Right hindlimb (tissue), 1 donor: ENCODE measurements around the gene CAMK4.
"Not testable (repeated sequence)": the region's sequence is repeated elsewhere in the genome, so short reads cannot be mapped to it uniquely, and the experiment has no call there.

Experiments
- DNase-seq: peaks from one replicate; pipeline ENCODE4 v3.0.0-alpha.2; 2018

CAMK4 gene

DNA sequence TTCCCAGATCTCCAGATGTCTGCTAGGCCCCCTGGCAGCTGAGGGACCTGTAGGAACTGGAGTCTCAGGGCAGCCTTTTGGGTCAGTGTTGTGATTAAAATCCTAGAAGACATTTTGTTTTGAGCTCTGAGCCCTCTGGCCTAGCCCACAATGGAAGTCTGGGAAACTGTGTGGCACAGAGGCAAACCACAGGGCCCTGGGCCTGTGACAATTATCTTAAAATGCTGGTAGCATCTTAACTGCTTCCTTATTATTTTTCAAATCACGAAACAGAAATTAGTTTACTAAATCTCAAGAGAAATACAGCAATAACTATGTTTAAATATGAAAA is 162.6 kb downstream of the CAMK4 start:
- DNase-seq, result no peak

DNA sequence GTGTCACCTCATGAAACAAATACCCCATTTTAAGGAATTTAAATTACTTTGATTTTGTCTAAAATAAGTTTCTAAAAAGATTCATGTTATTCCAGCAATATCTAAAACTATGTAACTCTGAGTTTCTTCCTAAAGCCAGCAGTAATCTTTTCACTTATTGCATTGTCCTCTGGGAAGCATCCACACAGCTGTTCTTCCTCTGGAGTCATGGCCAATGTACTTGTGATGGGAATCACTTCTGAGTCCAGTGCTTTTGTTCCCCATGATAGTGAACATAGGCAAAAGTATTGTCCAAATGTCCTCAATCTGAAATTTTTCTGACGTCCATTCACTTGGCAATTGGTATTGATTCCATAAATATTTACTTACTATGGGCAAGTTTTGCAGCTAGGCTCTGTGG is 163.2 kb downstream of the CAMK4 start:
- no peak for DNase-seq

DNA sequence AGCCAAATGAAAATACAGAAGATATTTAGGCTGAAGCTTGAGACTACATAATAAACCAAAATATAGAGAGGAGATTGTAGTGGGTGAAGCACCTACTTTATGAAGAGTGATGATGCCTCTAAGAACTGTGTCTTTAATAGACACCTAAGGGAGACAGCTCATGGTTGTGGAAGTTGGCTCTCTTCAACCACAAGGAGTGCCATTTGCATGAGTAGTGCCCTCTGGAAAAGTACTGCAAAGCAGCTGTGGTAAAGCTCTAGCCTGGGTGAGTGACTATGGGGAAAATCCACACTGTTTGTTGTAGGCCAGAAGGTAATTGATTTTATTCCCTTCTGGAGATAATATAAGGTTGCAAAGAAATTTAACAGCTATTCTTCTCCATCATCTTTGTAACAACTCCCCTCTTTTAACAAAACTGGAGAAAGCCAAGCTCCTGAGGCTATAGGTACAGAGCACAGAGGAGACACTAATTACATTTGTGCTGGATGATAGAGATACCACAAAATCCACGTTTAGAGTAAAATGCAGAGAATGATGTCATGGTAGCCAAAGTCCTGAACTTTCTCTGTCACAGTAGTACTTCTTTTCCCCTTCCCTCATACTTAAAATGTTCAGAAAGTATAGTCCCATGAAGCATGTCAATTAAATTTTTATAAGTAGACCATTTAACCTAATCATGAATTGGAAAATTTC is 165.4 kb downstream of the CAMK4 start:
- DNase-seq, result no peak

DNA sequence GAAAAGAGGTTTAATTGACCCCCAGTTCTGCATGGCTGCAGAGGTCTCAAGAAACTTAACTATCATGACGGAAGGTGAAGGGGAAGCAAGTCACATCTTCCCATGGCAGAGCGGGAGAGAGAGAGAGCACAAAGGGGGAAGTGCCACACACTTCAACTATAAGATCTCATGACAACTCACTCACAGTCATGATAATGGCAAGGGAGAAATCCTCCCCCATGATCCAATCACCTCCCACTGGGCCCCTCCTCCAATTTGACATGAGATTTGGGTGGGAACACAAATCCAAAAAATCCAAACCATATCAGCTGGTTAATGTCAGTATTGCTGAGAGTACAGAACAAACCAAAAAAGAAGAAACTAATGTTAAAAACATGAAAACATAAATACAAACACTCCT is 168.0 kb downstream of the CAMK4 start:
- DNase-seq, result no peak

DNA sequence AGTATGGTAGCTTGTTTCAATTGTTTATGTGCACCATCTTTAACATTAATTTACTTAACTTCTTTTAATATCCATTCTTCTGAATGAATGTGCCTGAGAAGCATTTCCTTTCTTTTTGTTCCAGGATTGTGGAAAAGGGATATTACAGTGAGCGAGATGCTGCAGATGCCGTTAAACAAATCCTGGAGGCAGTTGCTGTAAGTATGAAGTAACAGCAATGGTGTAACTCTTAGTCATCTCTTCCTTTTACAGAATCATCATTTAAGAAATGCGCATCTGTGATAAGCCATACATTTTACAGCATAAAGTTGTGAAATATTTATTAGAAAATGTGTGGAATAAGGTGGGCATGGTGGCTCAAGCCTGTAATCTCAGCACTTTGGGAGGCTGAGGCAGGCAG is 170.4 kb downstream of the CAMK4 start:
- no peak for DNase-seq

DNA sequence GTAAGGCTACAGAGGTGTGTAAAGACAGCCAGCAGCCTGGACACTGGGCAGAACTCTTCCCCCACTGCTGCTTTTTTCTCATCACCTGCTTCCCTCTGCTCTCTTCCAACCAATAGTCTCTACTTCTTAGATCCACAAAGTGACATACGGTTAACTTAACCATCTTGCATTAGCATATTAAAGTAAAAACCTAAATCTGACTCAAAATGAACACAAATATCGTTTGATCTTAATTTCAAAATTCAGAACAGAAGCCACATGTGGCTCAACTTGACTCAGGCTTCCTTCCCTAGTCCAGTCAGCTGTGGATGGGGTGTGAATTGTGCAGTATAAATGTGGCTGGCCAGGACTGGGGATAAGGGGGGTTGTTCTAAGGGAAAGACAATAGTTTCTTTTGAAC is 173.8 kb downstream of the CAMK4 start:
- DNase-seq, result no peak

DNA sequence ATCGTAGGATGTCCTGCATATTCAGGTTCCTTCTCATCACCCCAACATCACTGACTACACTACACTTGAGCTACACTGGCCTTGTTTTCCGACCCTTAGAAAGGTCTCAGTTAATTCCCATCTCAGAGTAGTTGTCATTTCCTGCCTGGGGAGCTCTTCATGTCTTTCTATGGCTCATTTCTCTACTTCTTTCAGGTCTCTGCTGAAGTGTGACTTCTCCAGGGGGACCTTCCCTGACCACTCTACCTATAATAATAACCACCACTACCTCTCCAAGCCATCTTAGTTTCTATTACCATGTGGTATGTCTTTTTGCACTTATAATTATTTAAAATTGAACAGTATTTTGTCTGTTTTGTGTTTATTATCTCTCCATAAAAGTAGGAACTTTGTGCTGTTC is 174.9 kb downstream of the CAMK4 start:
- no peak for DNase-seq

DNA sequence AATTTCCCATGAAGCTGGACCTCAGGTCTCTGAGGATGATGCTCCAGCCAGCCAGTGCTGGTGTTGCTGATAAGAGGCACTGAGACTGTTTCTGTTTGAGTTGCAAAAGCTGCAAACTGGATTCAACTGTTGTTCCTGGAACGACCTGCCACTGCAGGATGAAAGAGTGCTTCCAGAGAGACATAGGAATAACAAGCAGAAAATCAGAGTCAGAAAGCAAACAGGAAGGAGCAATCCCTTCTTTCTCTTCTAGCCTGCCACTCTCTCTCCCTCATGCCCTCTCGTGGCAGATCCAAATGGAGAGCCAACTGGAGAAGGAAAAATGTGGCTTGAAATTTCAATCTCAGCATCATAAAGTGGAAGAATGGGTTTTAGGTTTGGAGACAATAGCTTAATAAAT is 177.7 kb downstream of the CAMK4 start:
- no peak for DNase-seq

DNA sequence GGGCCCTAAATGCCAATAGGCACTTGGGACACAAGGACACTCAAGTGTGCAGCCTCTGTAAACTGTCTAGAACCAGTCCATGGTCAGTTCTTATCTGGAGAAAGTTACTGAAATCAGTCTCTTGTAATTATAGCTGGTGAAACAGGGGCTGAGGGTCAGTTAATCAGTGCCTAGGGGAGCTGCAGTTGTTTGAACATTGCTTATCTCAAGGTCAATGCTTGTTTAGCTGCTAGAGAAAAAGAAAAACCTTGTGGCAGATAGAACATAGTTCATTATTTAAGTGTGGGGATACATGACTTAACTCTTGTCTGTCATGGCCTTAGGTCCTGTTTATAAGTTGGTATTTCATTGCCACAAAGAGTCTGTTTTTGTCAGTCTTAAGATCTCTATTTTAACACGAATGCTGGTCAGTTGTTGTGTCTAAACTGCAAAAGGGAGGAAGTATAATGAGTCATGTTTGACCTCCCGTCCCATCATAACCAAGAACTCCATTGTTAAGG is 180.1 kb downstream of the CAMK4 start:
- no peak for DNase-seq

DNA sequence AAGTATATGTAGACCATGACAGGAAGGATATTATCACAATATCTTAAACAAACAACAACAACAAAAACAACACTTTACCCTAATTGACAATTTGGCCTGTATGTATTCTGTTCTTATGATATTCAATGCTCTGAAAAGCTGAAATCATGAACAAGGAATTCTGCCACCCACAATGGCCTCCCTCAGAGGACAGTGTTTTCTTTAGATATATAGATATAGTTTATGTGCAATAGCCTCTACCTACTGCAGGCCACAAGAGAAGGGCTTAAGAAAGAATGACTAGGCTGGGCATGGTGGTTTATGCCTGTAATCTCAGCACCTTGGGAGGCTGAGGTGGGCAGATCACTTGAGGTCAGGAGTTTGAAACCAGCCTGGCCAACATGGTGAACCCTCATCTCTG is 183.4 kb downstream of the CAMK4 start:
- no peak for DNase-seq

DNA sequence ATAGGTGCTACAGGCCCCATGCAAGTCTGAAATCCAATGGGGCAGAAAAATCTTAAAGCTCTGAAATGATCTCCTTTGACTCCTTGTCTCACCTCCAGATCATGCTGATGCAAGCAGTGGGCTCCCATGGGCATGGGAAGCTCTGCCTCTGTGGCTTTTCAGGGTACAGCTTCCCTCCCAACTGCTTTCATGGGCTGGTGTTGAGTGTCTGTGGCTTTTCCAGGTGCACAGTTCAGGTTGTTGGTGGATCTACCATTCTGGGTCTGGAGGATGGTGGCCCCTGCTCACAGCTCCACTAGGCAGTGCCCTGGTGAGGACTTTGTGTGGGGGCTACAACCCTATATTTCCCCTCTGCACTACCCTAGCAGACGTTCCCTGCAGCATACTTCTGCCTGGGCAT is 184.6 kb downstream of the CAMK4 start:
- DNase-seq, result no peak

DNA sequence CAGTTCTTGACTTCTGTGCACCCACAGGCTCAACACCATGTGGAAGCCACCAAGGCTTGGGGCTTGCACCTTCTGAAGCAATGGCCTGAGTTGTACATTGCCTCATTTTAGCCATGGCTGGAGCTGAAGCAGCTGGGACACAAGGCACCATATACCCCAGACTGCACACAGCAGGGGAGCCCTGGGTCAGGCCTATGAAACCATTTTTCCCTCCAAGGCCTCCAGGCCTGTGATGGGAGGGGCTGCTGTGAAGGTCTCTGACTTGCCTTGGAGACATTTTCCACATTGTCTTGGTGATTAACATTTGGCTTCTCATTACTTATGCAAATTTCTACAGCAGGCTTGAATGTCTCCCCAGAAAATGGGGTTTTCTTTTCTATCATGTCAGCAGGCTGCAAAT is 185.1 kb downstream of the CAMK4 start:
- DNase-seq, result not testable (repeated sequence)

DNA sequence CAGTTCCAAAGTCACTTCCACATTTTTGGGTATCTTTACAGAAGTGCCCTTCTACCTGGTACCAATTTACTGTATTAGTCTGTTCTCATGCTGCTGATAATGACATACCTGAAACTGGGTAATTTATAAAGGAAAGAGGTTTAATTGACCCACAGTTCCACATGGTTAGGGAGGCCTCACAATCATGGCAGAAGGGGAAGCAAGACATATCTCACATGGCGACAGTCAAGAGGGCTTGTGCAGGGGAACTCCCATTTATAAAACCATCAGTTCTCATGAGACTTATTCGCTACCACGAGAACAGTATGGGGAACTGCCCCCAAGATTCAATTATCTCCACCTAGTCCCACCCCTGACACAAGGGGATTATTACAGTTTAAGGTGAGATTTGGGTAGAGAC is 185.9 kb downstream of the CAMK4 start:
- DNase-seq, result not testable (repeated sequence)

DNA sequence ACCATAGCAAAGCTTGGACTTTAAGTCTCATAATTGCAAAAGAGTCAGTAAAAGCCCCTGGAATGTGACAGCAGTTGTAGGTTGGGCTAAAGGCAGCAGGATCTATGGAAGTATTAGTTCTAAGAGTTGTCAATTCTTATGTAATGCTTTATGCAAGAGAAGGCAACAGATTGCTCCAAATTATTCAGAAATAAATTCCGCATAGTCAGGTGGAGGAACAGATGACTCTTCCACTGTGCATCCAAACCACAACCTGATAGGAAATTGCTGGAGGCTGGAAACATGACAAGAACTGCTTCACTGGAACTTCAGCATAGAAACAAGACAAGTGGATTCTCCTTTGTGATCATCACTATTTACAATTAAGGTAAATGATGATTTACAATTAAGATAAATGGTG is 187.1 kb downstream of the CAMK4 start:
- no peak for DNase-seq

DNA sequence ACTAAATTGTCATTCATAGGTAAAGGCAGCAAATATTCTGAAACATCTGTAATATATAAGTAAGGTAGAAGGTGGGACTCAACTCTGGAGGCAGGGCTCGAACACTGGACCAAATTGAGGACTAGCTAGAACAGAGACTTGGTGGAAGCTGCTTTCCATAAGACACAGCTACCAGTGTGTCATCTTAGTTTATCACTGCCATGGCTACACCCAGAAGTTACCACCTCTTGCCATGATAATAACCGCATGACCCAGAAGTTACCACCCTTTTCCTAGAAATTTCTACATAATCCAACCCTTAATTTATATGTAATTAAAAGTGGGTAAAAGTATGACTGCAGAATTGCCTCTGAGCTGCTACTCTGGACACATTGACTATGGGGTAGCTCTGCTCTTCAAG is 188.4 kb downstream of the CAMK4 start:
- no peak for DNase-seq

DNA sequence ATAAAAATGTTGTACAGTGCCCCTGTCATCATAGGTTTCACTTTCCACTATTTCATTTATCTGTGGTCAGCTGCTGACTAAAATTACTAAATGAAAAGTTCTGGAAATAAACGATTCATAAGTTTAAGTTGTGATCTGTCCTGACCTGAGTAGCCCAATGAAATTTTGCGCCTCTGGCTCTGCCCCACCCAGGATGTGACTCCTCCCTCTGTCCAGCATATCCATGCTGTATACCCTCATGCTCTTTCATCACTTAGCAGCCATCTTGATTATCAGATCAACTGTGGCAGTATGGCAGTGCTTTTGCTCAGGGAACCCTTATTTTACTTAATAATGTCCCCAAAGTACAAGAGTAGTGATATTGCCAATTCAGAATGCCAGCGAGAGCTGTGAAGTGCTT is 190.9 kb downstream of the CAMK4 start:
- no peak for DNase-seq

DNA sequence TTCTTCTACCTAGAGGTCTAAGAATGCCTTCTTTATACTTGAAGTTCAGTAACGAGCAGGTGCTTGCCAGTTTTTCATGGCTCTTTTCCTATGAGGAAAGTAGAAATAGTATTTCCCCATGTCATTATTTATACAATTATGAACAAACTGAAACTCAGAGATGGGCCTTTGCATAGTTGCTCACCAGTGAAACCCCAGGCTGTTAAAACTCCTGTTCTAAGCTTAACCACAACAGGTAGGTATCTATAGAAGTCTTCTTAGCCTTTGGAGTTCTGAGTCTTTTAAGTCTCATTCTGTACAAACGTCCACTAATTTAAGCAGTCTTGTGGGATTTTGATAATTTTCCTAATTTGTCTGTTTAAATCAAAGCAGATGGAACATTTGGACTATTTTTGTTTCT is 198.1 kb downstream of the CAMK4 start:
- no peak for DNase-seq

DNA sequence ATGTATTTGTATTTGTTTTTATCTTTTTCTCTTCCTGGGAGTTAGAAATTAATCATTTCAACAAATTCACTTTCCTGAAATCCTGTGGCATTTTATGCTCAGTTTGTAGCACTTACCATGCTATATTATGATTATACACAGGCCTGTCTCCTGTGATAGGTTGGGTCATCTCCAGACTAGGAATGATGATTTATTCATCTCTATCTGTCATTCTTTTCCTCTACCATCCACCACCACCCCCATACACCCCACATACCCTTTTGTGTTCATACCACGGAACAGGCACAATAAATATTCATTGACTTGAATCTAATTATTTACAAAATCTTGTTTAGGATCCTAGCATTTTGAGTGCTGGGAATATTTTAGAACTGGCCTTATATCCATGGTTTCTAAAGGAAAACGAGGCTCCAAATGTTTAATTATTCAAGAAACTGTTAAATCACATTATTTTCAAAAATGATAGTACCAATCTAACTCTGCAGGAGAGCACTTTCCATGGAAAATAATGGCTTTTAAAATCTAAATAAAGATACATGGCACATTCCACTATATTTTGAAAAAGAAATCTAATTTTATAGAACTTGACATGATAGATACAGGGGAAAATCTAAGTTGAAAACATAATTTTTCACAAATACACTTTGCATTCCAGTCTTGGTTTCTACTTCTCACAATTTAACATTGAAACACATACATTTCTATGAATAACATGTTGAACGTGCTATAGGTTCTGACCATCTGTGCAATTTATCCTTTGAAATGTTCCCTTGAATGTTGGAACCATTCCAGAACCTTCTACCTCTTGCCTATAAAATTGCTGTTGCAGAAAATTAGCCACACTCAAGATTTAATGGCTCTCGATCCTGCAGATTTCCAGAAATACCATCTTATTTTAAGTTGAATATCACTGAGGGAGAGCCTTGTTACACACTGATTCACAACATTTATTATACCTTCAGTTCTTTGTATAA is 198.8 kb downstream of the CAMK4 start:
- no peak for DNase-seq

DNA sequence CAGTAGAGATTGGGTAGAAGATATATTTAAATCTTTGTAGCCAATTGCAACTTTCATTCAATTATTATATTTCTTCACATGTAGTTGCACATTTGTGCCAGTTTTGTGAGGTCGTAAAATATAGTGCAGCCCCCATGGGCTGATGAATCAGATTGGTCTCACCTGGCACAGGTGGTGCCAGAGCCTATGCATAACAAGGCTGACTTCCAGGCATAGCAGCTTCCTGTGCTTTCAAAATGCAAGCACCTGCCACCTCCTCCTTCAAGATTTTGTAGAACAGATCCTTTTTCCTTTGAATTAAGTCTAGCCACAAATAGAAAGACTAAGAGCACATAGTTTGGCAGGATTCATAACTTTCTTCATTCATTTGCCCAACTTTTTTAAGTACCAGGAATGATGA is 201.0 kb downstream of the CAMK4 start:
- DNase-seq, result no peak

DNA sequence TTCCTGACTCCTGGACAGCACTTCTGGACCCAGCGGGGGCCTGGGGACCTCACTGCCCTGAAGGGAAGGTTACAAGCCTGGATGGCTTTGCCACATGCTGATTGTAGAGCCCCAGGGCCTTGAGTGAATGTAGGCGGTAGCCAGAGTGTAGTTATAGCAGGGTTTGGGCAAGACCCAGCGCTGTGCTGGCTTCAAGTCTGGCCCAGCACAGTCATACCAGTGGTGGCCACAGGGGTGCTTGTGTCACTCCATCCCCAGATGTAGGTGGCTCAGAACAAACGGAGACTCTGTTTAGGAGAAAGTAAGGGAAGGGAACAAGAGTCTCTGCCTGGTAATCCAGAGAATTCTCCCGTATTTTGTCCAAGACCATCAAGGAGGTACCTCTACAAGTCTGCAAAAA is 203.6 kb downstream of the CAMK4 start:
- no peak for DNase-seq

DNA sequence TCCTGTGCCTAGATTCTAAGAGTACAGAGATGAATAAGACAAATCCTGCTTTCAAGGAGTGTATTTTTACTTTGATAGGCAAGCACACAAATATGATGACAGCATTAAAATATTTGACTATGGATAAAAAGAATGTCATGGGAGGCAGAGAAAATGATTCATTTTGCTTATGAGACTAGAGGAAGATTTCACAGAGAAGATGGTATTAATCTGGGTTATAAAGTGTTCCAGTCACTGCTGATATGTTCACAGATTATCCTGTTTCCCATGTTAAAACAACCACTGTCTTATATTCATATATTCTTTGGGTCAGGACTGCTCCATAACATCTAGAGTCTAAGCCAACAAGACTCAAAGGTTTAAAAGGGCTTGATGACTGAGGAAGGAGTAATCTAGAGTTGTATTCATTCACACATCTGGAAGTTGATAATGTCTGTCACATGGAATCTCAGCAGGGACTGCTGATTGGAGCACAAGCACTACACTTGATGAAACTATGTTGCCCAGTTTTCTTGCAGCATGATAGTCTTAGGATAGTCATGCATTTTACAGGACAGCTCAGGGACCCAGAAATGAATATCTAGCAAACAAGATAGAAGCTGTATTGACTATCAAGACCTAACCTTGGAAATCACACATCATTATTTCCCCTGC is 208.8 kb downstream of the CAMK4 start:
- no peak for DNase-seq

DNA sequence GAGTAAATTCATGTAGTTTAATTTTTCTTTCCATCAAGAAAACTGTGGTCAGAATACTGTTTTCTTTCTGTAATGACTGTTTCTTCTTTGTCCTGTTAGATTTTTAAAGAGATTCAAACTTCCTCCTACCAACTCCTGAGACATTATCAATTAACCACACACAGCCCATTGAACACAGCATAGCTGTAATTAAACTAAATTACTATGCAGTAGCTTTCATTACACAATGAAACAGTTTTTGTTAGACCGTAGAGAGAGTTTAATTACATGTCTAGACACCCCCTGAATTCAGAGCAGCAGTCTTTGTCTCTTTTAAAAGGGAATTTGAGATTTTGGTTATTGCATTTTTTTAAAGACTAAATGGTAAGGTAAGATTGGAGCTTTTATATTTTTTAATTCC is 210.6 kb downstream of the CAMK4 start:
- no peak for DNase-seq

DNA sequence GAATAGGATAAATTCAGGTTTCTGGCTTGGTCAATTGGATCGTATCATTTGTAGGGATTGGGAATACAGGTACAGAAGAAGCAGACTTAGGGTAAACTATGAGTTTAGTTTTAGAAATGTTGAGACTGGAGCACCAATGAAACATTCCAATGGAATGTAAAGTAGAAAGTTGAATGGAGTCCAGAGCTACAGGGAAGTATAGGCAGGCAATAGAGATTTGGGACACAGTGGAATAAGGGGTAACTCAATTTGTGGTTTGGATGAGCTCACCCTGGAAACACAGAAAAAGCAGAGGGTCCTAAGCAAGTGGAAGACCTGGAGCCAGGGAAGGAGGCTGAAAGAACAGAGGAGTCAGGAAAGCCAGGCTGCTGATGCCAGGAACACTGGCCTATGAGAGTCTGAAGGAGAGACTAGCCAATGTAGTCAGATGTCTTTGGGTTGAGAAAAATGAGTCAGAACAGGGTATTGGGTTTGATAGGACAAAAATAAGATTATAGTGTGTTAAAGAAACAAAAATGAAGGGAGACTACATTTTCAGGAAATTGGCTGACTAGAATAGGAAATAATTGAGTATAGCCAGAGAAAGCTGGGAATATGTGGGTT is 215.4 kb downstream of the CAMK4 start:
- DNase-seq, result no peak
